ENCODE data around the gene CCDC186. TPM values are rescaled to one million over a fixed set of nuclear protein-coding genes. Genes with fewer than 3 reads are reported as not detected.

CCDC186 gene
- total and polyA plus RNA-seq, 2 of the 8 experiments (the other 6 are each of a cell fraction or from before 2014, with no cell fraction given), result 3.0 to 30.3 TPM

DNA sequence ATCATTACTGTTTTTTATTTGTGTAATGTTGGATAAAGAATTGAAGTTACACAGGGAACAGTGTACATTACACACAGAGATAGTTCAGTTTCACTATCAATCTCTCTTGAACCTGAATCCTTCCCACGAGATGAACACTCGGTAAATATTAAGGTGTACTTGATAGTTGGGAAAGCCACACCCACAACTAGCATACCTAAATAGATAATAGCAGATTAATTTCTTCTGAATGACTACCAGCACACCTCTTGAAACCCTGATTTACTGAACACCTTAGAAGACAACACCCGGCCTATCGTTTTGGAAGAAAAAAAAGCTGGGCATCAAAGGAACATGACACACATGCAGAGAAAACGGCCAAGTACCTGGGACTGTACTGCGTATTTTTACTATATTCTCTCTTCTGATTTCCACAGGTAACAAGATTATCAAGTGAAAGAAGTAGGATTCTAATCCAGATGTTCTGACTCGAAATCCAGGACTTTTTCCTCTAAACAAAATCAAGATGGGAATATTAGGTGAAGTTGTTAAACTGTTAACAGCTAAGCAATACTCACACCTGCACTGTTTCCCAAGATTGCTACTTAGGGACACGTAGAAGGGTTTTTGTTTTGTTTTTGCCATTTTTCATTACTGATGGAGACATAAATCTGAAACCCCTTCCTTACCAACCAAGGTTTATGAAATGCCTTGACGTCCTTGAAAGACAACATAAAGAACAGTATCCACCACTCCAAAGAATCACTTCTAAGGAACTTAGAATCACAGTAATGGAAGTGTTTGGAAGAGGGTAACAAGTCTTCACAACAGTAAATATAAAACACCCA lies 1.0 kb downstream of the CCDC186 start (continued):
- no peak for TF ChIP-seq RAD21 (IDR thresholded peaks at IDR 0.05 in 1 of 2, conservative IDR thresholded peaks at IDR 0.05 in 1 of 2; ENCODE audit: low read depth in 2 of 2, low read length in 2 of 2)
- TF ChIP-seq SP4 (IDR thresholded peaks at IDR 0.05; ENCODE audit: low read length), result no peak
- no peak for TF ChIP-seq SP2 (IDR thresholded peaks at IDR 0.05; ENCODE audit: low read length)
- TF ChIP-seq, protein P1, sequence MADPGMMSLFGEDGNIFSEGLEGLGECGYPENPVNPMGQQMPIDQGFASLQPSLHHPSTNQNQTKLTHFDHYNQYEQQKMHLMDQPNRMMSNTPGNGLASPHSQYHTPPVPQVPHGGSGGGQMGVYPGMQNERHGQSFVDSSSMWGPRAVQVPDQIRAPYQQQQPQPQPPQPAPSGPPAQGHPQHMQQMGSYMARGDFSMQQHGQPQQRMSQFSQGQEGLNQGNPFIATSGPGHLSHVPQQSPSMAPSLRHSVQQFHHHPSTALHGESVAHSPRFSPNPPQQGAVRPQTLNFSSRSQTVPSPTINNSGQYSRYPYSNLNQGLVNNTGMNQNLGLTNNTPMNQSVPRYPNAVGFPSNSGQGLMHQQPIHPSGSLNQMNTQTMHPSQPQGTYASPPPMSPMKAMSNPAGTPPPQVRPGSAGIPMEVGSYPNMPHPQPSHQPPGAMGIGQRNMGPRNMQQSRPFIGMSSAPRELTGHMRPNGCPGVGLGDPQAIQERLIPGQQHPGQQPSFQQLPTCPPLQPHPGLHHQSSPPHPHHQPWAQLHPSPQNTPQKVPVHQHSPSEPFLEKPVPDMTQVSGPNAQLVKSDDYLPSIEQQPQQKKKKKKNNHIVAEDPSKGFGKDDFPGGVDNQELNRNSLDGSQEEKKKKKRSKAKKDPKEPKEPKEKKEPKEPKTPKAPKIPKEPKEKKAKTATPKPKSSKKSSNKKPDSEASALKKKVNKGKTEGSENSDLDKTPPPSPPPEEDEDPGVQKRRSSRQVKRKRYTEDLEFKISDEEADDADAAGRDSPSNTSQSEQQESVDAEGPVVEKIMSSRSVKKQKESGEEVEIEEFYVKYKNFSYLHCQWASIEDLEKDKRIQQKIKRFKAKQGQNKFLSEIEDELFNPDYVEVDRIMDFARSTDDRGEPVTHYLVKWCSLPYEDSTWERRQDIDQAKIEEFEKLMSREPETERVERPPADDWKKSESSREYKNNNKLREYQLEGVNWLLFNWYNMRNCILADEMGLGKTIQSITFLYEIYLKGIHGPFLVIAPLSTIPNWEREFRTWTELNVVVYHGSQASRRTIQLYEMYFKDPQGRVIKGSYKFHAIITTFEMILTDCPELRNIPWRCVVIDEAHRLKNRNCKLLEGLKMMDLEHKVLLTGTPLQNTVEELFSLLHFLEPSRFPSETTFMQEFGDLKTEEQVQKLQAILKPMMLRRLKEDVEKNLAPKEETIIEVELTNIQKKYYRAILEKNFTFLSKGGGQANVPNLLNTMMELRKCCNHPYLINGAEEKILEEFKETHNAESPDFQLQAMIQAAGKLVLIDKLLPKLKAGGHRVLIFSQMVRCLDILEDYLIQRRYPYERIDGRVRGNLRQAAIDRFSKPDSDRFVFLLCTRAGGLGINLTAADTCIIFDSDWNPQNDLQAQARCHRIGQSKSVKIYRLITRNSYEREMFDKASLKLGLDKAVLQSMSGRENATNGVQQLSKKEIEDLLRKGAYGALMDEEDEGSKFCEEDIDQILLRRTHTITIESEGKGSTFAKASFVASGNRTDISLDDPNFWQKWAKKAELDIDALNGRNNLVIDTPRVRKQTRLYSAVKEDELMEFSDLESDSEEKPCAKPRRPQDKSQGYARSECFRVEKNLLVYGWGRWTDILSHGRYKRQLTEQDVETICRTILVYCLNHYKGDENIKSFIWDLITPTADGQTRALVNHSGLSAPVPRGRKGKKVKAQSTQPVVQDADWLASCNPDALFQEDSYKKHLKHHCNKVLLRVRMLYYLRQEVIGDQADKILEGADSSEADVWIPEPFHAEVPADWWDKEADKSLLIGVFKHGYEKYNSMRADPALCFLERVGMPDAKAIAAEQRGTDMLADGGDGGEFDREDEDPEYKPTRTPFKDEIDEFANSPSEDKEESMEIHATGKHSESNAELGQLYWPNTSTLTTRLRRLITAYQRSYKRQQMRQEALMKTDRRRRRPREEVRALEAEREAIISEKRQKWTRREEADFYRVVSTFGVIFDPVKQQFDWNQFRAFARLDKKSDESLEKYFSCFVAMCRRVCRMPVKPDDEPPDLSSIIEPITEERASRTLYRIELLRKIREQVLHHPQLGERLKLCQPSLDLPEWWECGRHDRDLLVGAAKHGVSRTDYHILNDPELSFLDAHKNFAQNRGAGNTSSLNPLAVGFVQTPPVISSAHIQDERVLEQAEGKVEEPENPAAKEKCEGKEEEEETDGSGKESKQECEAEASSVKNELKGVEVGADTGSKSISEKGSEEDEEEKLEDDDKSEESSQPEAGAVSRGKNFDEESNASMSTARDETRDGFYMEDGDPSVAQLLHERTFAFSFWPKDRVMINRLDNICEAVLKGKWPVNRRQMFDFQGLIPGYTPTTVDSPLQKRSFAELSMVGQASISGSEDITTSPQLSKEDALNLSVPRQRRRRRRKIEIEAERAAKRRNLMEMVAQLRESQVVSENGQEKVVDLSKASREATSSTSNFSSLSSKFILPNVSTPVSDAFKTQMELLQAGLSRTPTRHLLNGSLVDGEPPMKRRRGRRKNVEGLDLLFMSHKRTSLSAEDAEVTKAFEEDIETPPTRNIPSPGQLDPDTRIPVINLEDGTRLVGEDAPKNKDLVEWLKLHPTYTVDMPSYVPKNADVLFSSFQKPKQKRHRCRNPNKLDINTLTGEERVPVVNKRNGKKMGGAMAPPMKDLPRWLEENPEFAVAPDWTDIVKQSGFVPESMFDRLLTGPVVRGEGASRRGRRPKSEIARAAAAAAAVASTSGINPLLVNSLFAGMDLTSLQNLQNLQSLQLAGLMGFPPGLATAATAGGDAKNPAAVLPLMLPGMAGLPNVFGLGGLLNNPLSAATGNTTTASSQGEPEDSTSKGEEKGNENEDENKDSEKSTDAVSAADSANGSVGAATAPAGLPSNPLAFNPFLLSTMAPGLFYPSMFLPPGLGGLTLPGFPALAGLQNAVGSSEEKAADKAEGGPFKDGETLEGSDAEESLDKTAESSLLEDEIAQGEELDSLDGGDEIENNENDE (IDR thresholded peaks at IDR 0.05; ENCODE audit: insufficient replicate concordance, low read length), result no peak
